T1000 (cell line): Measurements from ENCODE around the gene G6PD.
A peak's percentile ranks its signal among the peaks of the same experiment; 100 is the strongest.
"Not testable (repeated sequence)": the region's sequence is repeated elsewhere in the genome, so short reads cannot be mapped to it uniquely, and the experiment has no call there.

Source experiments
- DNase-seq: peaks from one replicate; lab custom pipeline; 2025; ENCODE audit warnings: mixed read lengths; lab: John Stamatoyannopoulos, UW

G6PD gene

GRCh38 chrX:154542723-154543424 is 3.8 kb downstream of the G6PD start:
- no peak for DNase-seq

DNA sequence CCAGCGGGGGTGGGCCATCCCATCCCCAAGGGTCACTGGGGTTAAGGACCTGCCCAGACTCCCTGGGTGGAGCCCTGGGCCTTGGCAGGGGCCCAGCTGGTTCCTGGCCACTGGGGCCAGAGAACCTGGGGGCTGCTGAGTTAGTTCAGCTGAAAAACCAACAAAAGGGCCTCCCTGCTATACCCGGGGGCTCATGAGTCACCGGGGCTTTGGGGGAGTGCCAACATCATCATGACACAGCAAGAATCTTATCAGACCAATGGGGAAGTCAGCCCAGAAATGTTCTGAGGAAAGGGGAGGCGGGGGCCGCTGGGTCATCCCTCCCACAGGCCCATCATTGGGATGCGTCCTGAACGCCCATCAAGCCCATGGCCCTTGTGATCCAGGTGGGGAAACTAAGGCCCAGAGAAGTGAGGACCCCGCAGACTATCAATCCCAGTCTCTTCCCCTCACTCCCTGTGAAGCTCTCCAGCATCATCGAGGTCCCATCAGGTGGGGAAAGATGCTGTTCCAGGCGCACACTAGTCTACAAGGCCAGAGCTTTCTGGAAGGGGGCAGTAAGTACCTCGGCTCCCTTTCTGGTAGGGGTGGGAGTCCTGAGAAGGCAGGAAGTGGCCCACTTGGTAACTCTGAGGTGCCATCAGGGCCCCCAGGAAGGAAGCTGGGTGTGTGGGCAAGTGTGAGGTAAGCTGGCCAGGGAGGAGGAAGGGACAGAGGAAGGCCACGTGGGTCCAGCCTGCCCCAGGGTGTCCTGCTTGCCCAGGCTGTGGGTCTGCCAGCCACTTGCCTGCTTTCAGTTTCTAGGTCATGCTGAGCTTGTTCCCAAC is 4.5 kb downstream of the G6PD start:
- DNase-seq: peak; percentile 71

DNA sequence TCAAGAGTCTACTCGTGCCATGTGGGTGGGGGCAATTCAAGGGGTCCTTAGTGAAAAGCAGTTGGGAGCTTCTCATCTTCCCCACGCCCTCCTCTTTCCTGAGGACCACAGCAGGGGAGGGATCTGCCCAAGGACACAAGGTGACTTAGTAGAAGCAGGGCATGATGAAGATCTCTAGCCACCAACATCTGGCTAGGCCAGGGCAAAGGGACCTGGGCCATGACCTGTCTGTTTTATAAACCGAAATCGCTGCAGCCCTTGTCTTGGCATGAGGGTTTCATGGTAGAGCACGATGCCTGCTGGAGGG is 5.1 kb downstream of the G6PD start:
- no peak for DNase-seq

GRCh38 chrX:154540897-154541535 is 5.6 kb downstream of the G6PD start:
- DNase-seq: no peak

DNA sequence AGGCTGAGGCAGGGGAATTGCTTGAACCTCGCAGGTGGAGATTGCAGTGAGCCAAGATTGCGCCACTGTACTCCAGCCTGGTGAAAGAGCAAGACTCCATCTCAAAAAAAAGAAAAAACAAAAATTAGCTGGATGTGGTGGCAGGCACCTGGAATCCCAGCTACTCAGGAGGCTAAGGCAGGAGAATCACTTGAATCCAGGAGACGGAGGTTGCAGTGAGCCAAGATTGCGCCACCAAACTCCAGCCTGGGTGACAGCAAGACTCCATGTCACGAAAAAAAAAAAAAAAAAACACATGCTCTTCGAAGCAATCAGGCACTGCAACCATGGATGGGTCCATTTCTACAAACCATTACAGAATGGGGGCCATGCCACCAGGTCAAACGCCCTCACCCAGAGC is 6.3 kb downstream of the G6PD start:
- not testable (repeated sequence) for DNase-seq

DNA sequence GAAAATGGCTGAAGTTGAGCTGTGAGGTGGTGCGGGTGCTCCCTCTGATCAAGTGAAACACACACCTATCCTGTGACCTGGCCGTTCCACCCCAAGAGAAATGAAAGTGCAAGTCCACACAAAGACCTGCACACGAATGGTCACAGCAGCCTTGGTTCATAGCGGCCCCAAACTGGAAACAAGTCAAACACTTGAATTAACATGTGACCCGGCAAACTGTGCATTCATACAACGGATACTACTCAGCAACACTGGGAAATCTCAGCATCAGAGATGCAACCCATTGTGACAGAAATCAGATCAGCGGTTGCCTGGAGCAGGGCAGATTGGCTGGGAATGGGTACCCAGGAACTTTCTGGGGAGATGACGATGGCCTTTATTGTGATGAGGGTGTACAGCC is 7.6 kb downstream of the G6PD start:
- no peak for DNase-seq

- DNase-seq: no peak
Observed at GRCh38 chrX:154535892-154536291, 10.8 kb downstream of the G6PD start.

- DNase-seq: peak; percentile 53
Observed at GRCh38 chrX:154534526-154535322, 11.9 kb downstream of the G6PD start.

- no peak for DNase-seq
Observed at GRCh38 chrX:154532690-154533089, 14.0 kb downstream of the G6PD start.

GRCh38 chrX:154531626-154532025 is 15.0 kb downstream of the G6PD start:
- peak; percentile 17 for DNase-seq

DNA sequence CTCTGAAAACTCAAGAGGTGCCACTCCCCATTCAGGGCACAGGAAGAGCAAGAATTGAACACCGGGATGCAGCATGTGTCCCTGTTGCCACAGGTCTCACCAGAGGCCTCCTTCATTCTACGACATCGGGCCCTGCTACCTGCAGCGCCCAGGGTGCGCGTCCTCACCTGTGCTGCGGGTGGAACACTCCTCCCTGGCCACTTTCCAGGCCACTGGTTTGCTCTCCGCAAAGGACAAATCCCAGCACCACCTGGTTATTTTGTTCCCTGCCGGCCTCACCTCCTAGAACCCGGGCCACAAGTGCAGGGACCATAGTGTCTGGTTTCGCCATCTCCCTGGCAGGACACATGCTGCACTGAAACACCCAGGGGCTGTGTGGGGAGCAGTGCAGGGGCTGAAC is 16.4 kb downstream of the G6PD start:
- DNase-seq: no peak

- DNase-seq: no peak
Observed at GRCh38 chrX:154529206-154529612, 17.4 kb downstream of the G6PD start.

DNA sequence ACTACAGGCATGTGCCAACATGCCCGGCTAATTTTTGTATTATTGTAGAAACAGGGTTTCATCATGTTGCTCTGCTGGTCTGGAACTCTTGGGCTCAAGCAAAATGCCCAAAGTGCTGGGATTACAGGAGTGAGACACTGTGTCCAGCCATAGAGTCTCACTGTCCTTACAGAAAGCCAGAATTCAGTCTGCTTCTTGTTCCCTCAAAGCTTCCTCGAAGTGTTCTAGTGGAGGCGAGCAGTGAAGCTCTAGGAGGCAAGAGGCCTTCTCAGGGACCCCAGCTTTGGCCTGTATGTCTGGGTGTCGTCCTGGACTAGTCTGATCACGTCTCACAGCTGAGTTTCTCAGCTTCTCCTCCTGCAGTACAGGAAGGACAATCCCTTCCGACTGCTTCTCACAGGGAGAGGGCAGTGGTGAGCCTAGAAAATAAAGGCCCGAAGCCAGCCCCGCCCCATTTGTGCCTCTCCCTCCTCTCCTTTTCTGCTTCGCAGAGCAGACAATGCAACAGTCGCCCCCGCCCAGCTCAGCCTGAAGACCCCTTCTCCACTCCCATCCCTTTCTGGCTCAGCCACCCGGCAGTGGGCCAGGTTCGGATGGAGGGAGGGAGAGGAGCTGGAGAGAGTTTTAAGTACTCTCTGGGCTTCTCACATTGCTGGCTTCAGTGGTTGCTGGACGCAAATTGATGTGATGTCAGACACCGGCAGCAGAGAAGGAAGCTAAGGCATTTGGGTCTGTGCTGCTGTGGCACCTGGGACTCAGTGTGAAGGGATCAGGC is 19.6 kb downstream of the G6PD start:
- peak; percentile 11 for DNase-seq

- no peak for DNase-seq
Observed at GRCh38 chrX:154525606-154526490, 20.8 kb downstream of the G6PD start.

DNA sequence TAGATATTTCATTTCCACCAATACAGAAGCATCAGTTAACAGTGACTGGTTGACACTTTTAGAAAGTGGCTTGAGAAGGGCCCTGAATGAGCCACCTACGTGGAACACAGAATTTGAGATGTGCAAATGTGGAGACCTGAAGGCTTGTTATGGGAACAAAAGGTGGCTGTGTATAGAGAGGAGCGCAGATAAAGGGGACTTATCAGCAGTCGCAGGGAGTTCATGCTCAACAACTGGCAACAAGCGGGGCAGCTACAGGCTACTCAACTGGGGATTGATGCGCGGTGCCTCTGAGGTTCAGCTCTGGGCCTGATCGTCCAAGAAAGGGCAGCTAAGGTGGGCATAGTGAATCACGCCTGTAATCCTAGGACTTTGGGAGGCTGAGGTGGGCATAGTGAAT is 27.3 kb downstream of the G6PD start:
- no peak for DNase-seq

GRCh38 chrX:154517101-154517781 is 29.4 kb downstream of the G6PD start:
- DNase-seq: no peak

DNA sequence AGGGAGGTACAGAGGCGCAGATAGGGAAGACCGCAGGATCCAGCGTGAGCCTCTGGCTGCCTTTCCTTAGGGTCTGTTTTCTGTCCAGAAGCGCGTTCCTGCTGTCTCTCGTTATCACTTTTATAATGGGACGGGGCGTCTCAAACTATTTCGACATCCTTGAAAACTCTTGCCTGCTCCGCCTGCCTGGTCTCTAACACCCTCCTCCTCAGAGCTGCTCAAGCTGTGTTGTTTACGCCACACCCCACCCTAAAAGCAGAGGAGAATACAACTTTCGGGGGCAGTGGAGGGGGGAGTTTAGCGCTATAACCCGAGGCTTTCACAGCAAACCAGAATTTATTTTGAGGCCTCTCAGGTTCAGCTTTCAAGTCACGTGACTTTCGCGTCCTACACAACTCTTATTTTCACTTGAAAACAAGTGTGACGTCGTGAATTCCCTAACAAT is 30.0 kb downstream of the G6PD start:
- DNase-seq: no peak

GRCh38 chrX:154515966-154516655 is 30.5 kb downstream of the G6PD start, which contains the start of gene FAM3A:
Gene FAM3A, minus strand, starts transcription at chrX:154516232. Its CDS starts 460 bp downstream, at chrX:154515772.
- peak; percentile 78 for DNase-seq
